Thoracic aorta (tissue), 2 donors: Measurements from ENCODE around the gene CCL28. TPM values are rescaled to one million over a fixed set of nuclear protein-coding genes. Genes with fewer than 3 reads are reported as not detected.
A peak's percentile ranks its signal among the peaks of the same experiment; 100 is the strongest.
"Not testable (repeated sequence)": the region's sequence is repeated elsewhere in the genome, so short reads cannot be mapped to it uniquely, and the experiment has no call there.

Experiments used
- ATAC-seq: fragments of 150-250 bp; one replicate; pipeline ENCODE4 v1.8.0; 2017; ENCODE audit warnings: low read depth; ENCODE audit not compliant: insufficient number of reproducible peaks, low FRiP score
- DNase-seq: peaks from one replicate; pipeline ENCODE4 v3.0.0-alpha.2; 2020; ENCODE audit warnings: low spot score
- H3K27ac ChIP-seq, 2 donors: fragments of 200-600 bp; sonication (generic); 1 replicate in 1 of 2; 2 replicates in 1 of 2; pipeline ENCODE4 v1.5.1; 2016; ENCODE audit warnings: mild to moderate bottlenecking in 2 of 2, moderate library complexity in 2 of 2
- H3K27me3 ChIP-seq: fragments of 200-600 bp; sonication (generic); replicated peaks from 2 replicates; pipeline ENCODE4 v1.6.0; 2016; ENCODE audit warnings: mild to moderate bottlenecking; ENCODE audit not compliant: insufficient read depth
- H3K36me3 ChIP-seq: fragments of 200-600 bp; sonication (generic); one replicate; pipeline ENCODE4 v1.5.1; 2016
- H3K4me1 ChIP-seq, 2 donors: fragments of 200-600 bp; sonication (generic); 1 replicate in 1 of 2; 2 replicates in 1 of 2; pipeline versions ENCODE4 v1.5.1 to v1.6.0; 2016; ENCODE audit warnings: low read depth in 2 of 2, mild to moderate bottlenecking in 1 of 2; ENCODE audit not compliant: control insufficient read depth in 1 of 2
- H3K4me3 ChIP-seq: fragments of 200-600 bp; sonication (generic); 2 replicates; pipeline ENCODE4 v1.5.1; 2016; ENCODE audit warnings: mild to moderate bottlenecking
- H3K9me3 ChIP-seq: fragments of 200-600 bp; sonication (generic); 2 replicates; pipeline ENCODE4 v1.5.1; 2016
- CTCF ChIP-seq: fragments of 200-600 bp; sonication (generic); IDR thresholded peaks from one replicate; pipeline ENCODE4 v1.5.1; 2019; ENCODE audit warnings: antibody characterized with exemption
- total RNA-seq, 2 donors: library from RNA; depleted of rRNA; stranded (reverse); fragments of >200 nt; gene quantifications; one replicate each; pipeline versions ENCODE4 v1.1.0 to v1.2.3, GENCODE V29; 2016

Gene CCL28
- total RNA-seq, 2 donors from 2014 or later, result 4.3 to 24.2 TPM

- DNase-seq, result no peak
- peaks cover 9 to 10% of the 10 kb centered on the region in 2 donors for H3K4me1 ChIP-seq
- no peak for TF ChIP-seq CTCF
- peak overlapping the region in 1 of 2 donors; percentile 17 for H3K27ac ChIP-seq
- ATAC-seq, result no peak
- H3K9me3 ChIP-seq, result no peaks in the 10 kb centered on the region
- no peaks in the 10 kb centered on the region for H3K36me3 ChIP-seq
- no peaks in the 10 kb centered on the region for H3K27me3 ChIP-seq
- H3K4me3 ChIP-seq, result no peak overlapping the region
Measured at GRCh38 chr5:43425983-43426382, 13.8 kb upstream of the CCL28 start.

DNA sequence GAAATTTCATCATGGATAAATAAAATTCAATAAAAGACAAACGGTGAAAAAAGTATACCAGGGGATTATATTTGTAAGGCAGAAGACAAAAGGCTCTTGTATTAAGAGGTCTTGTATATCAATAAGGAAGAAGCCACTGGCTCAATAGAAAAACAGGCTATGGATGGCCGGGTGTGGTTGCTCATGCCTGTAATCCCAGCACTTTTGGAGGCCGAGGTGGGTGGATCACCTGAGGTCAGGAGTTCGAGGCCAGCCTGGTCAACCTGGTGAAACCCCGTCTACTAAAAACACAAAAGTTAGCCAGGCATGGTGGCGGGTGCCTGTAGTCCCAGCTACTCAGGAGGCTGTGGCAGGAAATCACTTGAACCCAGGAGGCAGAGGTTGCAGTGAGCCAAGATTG is 10.9 kb upstream of the CCL28 start:
- ATAC-seq, H3K27me3 ChIP-seq, H3K4me3 ChIP-seq, H3K9me3 ChIP-seq, DNase-seq, H3K27ac ChIP-seq, H3K36me3 ChIP-seq: not testable (repeated sequence)
- H3K4me1 ChIP-seq, result peaks cover 9 to 10% of the 10 kb centered on the region in 2 donors

DNA sequence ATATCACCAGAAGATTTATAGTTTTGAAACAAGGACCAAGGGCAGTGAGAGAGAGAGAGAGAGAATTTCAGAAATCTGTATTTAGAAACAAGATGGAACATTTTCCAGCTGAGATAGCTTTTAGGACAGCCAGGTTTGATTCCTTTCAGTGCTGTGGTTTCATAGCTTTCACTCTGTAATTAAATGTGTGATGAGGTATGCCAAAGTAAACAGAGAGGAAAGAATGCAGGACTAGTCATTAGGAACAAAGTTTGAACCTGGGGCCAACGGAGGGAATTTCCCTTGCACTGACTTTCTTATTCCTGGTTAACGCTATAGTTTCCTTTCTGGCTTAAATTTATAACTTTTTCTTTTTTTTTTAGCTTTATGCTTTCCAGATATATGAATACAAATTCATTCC is 10.0 kb upstream of the CCL28 start:
- ATAC-seq, result no peak
- Histone ChIP-seq H3K27me3 (no peaks in the 10 kb centered on the region), H3K27ac (no peak overlapping the region), H3K36me3 (no peaks in the 10 kb centered on the region), H3K4me1 (peaks cover 9 to 10% of the 10 kb centered on the region in 2 donors), H3K9me3 (no peaks in the 10 kb centered on the region), H3K4me3 (no peak overlapping the region)
- no peak for DNase-seq
- TF ChIP-seq CTCF, result no peak

DNA sequence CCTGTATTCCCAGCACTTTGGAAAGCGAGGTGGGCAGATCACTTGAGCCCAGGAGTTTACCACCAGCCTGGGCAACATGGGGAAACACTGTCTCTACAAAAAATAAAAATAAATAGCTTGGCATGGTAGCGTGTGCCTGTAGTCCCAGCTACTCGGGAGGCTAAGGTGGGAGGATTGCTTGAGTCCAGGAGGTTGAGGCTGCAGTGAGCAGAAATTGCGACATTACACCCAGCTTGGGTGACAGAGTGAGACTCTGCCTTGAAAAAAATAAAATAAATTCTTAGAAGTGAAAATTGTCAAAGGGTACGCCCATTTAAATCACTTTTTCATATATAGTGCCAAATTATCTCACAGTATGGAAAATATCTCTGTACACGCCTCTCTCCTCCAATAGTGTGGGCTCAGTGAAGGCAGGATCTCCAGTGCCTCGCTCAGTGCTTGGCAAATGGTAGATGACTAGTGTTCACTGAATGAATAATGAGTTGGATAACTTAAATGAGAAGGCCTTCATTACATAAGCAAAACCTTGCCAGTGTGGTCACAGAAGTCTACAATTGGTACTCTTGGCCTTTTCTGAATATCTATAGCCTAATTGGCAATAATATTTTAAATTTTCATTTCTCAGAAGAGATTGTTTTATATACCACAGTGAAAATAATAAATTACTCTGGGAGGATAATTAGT is 9.4 kb upstream of the CCL28 start:
- ATAC-seq, result no peak
- Histone ChIP-seq H3K4me1 (peaks cover 9 to 10% of the 10 kb centered on the region in 2 donors), H3K27me3 (no peaks in the 10 kb centered on the region), H3K36me3 (no peaks in the 10 kb centered on the region), H3K9me3 (no peaks in the 10 kb centered on the region), H3K4me3 (no peak overlapping the region), H3K27ac (no peak overlapping the region)
- no peak for TF ChIP-seq CTCF
- no peak for DNase-seq

DNA sequence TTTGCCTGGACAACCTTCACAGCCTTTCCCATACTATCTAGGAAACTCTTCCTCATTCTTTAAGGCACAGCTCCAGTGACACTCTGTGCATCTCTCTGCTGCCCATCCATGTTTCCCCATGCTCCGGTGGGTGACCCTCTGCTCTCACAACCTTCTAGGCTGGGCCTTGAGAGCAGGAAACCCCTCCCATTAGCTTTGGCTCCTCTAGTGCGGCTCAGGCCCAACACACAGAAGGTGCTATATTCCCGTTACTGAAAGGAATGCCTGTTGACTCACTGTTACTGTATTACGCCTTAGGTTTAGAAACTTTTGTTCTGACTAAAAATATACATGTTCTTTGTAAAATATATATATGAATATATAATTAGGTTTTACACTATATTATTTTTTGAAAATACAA is 8.1 kb upstream of the CCL28 start:
- H3K4me3 ChIP-seq, result no peak overlapping the region
- H3K27ac ChIP-seq, result no peak overlapping the region
- no peaks in the 10 kb centered on the region for H3K36me3 ChIP-seq
- ATAC-seq (no peak), DNase-seq (no peak)
- no peaks in the 10 kb centered on the region for H3K9me3 ChIP-seq
- no peak for TF ChIP-seq CTCF
- H3K27me3 ChIP-seq, result no peaks in the 10 kb centered on the region
- peaks cover 9 to 10% of the 10 kb centered on the region in 2 donors for H3K4me1 ChIP-seq

- DNase-seq (no peak), ATAC-seq (no peak)
- TF ChIP-seq CTCF, result no peak
- no peak overlapping the region for H3K4me3 ChIP-seq
- no peak overlapping the region for H3K27ac ChIP-seq
- H3K36me3 ChIP-seq, result no peaks in the 10 kb centered on the region
- peaks cover 9 to 10% of the 10 kb centered on the region in 2 donors for H3K4me1 ChIP-seq
- H3K27me3 ChIP-seq, result no peaks in the 10 kb centered on the region
- H3K9me3 ChIP-seq, result no peaks in the 10 kb centered on the region
Measured at GRCh38 chr5:43418561-43418960, 6.4 kb upstream of the CCL28 start.
